ENCODE data around the gene CRTC3. TPM values are rescaled to one million over a fixed set of nuclear protein-coding genes. Genes with fewer than 3 reads are reported as not detected.
A peak's percentile ranks its signal among the peaks of the same experiment; 100 is the strongest.

CRTC3 gene
- total and polyA plus RNA-seq, 5 donors from 2014 or later: 27.5 to 110 (median 31.2) TPM

GRCh38 chr15:90638963-90639362 is 109.2 kb downstream of the CRTC3 start:
- DNase-seq (no peak), ATAC-seq (ENCODE audit: low read depth in 2 of 2) (no peak)
- H3K27me3 ChIP-seq (ENCODE audit: control insufficient read depth, insufficient read depth, low read length): no peaks in the 10 kb centered on the region
- Mint-ChIP-seq H3K4me1 (peaks cover 0 to 6% (median 1%) of the 10 kb centered on the region in 4 donors), H3K27ac (peak overlapping the region in 2 of 3 donors; percentile 5 to 82), H3K36me3 (peaks cover 40% of the 10 kb centered on the region), H3K27me3 (no peaks in the 10 kb centered on the region), H3K9me3 (peaks cover 0 to 2% (median 0%) of the 10 kb centered on the region in 7 donors), H3K4me3 (no peak overlapping the region)
- no peak overlapping the region for H3K27ac ChIP-seq (ENCODE audit: insufficient read depth, low read length, poor library complexity, severe bottlenecking)
- peaks cover 59% of the 10 kb centered on the region for H3K36me3 ChIP-seq (ENCODE audit: control insufficient read depth, insufficient read depth, low read length)
- no peaks in the 10 kb centered on the region for H3K9me3 ChIP-seq (ENCODE audit: control insufficient read depth in 2 of 2, low read length in 2 of 2)
- no peak overlapping the region for H3K4me3 ChIP-seq (ENCODE audit: low read depth, low read length)
- H3K4me1 ChIP-seq (ENCODE audit: control insufficient read depth, insufficient read depth, low read length, poor library complexity, severe bottlenecking): no peaks in the 10 kb centered on the region

DNA sequence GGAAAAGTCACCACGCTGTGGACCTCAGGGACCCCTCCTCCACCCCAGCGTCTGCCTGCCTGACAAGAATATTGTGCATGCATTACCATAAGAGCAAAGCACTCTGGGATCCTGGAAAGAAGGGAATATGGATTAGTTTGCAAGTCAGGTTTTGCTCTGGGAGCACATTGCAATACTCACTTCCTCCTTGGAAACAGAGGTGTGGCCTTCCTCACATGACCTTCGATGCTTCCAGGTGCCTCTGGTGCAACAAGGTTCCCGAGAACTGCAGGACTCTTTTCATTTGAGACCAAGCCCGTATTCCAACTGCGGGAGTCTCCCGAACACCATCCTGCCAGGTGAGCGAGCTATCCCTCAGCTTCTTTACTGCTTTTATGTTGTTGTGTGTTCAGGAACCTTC is 111.1 kb downstream of the CRTC3 start:
- DNase-seq (no peak), ATAC-seq (ENCODE audit: low read depth in 2 of 2) (no peak)
- Mint-ChIP-seq H3K27ac (peak overlapping the region in 1 of 3 donors; percentile 51), H3K9me3 (no peaks in the 10 kb centered on the region), H3K4me3 (peak overlapping the region in 1 of 4 donors; percentile 69), H3K27me3 (no peaks in the 10 kb centered on the region), H3K4me1 (peaks cover 0 to 10% (median 4%) of the 10 kb centered on the region in 4 donors), H3K36me3 (peaks cover 28% of the 10 kb centered on the region)
- Histone ChIP-seq H3K36me3 (ENCODE audit: control insufficient read depth, insufficient read depth, low read length) (peaks cover 46% of the 10 kb centered on the region), H3K9me3 (ENCODE audit: control insufficient read depth in 2 of 2, low read length in 2 of 2) (no peaks in the 10 kb centered on the region), H3K27me3 (ENCODE audit: control insufficient read depth, insufficient read depth, low read length) (no peaks in the 10 kb centered on the region), H3K4me3 (ENCODE audit: low read depth, low read length) (no peak overlapping the region), H3K4me1 (ENCODE audit: control insufficient read depth, insufficient read depth, low read length, poor library complexity, severe bottlenecking) (no peaks in the 10 kb centered on the region), H3K27ac (ENCODE audit: insufficient read depth, low read length, poor library complexity, severe bottlenecking) (no peak overlapping the region)

DNA sequence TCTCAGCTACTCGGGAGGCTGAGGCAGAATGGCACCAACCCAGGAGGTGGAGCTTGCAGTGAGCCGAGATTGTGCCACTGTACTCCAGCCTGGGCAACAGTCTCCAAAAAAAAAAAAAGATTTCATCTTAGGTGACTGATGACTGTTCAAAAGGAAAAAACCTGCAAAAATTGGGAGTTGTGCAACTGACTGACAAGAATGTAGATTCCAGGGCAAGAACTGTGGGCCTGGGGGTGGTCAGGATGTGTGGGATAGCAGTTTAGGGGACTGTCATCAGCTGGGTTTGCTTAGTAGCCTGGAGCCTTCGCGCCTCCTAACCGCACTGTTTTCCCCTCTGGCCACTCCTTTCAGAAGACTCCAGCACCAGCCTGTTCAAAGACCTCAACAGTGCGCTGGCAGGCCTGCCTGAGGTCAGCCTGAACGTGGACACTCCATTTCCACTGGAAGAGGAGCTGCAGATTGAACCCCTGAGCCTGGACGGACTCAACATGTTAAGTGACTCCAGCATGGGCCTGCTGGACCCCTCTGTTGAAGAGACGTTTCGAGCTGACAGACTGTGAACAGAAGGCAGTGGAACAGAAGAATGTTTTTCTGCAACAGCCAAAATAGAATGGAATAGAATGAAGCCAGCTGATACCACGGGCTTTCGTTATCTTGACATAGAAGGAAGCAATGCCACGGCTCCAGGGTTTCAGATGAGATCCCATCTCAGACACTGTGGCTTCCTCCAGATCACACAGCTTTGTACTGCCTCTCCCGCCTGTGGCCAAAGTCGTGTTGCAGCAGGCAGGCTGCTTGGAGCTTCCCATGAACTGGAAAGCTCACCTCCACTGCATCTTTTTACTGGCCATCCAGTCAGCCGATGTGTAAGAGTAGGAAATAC is 112.1 kb downstream of the CRTC3 start:
- no peak for DNase-seq
- Mint-ChIP-seq H3K27ac (no peak overlapping the region), H3K27me3 (no peaks in the 10 kb centered on the region), H3K9me3 (no peaks in the 10 kb centered on the region), H3K4me3 (no peak overlapping the region), H3K36me3 (peaks cover 28% of the 10 kb centered on the region), H3K4me1 (peaks cover 0 to 14% (median 5%) of the 10 kb centered on the region in 4 donors)
- Histone ChIP-seq H3K36me3 (ENCODE audit: control insufficient read depth, insufficient read depth, low read length) (peaks cover 46% of the 10 kb centered on the region), H3K4me1 (ENCODE audit: control insufficient read depth, insufficient read depth, low read length, poor library complexity, severe bottlenecking) (no peaks in the 10 kb centered on the region), H3K9me3 (ENCODE audit: control insufficient read depth in 2 of 2, low read length in 2 of 2) (no peaks in the 10 kb centered on the region), H3K27ac (ENCODE audit: insufficient read depth, low read length, poor library complexity, severe bottlenecking) (no peak overlapping the region), H3K27me3 (ENCODE audit: control insufficient read depth, insufficient read depth, low read length) (no peaks in the 10 kb centered on the region), H3K4me3 (ENCODE audit: low read depth, low read length) (no peak overlapping the region)
- no peak for ATAC-seq (ENCODE audit: low read depth in 2 of 2)

DNA sequence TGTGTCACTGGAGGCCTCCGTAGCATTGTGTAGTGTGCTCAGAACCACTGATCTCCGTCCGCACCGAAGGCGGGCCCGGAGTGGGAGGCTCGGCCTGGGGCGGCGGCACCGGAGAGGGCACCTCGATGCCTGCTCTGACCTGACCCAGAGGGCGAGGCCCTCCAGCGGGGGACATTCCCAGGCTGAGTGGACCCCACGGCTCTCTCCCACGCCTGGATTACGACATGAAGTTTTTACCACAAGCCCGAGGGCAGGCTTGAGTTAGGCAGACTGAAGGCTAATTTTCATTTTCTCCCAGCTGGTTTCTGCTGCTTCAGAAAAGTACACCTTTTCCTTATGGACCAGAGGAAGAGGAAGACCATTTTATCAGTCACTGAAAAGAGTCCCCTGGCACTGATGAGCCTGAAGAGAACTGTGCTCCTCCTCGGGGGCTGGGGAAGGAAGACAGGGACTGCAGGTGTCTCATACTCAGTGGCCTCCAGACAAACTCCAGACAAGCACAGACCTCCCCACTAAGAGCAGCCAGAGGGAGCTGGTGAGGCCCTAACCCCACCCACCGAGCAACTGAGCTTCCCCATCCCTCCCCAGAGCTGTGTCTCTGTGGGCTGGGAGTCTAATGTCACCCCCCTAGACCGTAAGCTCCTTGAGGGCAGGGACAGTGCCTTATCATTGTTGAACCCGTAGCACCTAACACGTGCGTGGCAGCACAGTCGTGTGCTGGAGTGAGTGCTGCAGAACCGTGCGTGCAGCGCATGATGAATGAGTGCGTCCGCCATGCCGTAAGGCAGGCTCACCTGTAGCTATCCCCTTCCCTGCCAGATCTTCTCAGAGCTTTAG is 113.0 kb downstream of the CRTC3 start:
- H3K4me1 Mint-ChIP-seq: peaks cover 0 to 14% (median 5%) of the 10 kb centered on the region in 4 donors
- H3K27ac Mint-ChIP-seq: no peak overlapping the region
- peaks cover 46% of the 10 kb centered on the region for H3K36me3 ChIP-seq (ENCODE audit: control insufficient read depth, insufficient read depth, low read length)
- H3K4me1 ChIP-seq (ENCODE audit: control insufficient read depth, insufficient read depth, low read length, poor library complexity, severe bottlenecking): no peaks in the 10 kb centered on the region
- DNase-seq (no peak), ATAC-seq (ENCODE audit: low read depth in 2 of 2) (no peak)
- no peak overlapping the region for H3K27ac ChIP-seq (ENCODE audit: insufficient read depth, low read length, poor library complexity, severe bottlenecking)
- H3K27me3 ChIP-seq (ENCODE audit: control insufficient read depth, insufficient read depth, low read length): no peaks in the 10 kb centered on the region
- no peak overlapping the region for H3K4me3 Mint-ChIP-seq
- H3K27me3 Mint-ChIP-seq: no peaks in the 10 kb centered on the region
- no peak overlapping the region for H3K4me3 ChIP-seq (ENCODE audit: low read depth, low read length)
- peaks cover 27% of the 10 kb centered on the region for H3K36me3 Mint-ChIP-seq
- H3K9me3 ChIP-seq (ENCODE audit: control insufficient read depth in 2 of 2, low read length in 2 of 2): no peaks in the 10 kb centered on the region
- no peaks in the 10 kb centered on the region for H3K9me3 Mint-ChIP-seq

DNA sequence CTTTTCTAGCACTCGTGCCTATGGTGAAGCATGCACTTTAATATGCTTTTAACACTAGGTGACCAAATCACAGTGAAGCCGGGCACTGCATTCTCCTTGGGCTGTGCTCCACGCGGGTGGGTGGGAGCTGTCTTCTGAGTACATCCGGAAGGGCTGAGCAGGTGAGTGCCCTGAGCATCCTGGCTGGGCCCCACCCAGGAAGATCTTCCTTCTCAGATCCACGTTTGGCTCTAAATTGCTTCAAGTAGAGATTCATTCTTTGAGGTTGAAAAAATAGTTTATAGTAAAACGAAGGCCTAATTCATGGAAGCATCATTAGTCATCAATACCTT is 113.5 kb downstream of the CRTC3 start:
- no peaks in the 10 kb centered on the region for H3K9me3 ChIP-seq (ENCODE audit: control insufficient read depth in 2 of 2, low read length in 2 of 2)
- Mint-ChIP-seq H3K36me3 (peaks cover 21% of the 10 kb centered on the region), H3K27me3 (peaks cover 3% of the 10 kb centered on the region), H3K4me3 (no peak overlapping the region), H3K27ac (no peak overlapping the region), H3K4me1 (peaks cover 4 to 18% (median 8%) of the 10 kb centered on the region in 4 donors), H3K9me3 (no peaks in the 10 kb centered on the region)
- H3K36me3 ChIP-seq (ENCODE audit: control insufficient read depth, insufficient read depth, low read length): peaks cover 41% of the 10 kb centered on the region
- DNase-seq: no peak
- no peak overlapping the region for H3K27ac ChIP-seq (ENCODE audit: insufficient read depth, low read length, poor library complexity, severe bottlenecking)
- H3K4me1 ChIP-seq (ENCODE audit: control insufficient read depth, insufficient read depth, low read length, poor library complexity, severe bottlenecking): peaks cover 6% of the 10 kb centered on the region
- no peak for ATAC-seq (ENCODE audit: low read depth in 2 of 2)
- H3K4me3 ChIP-seq (ENCODE audit: low read depth, low read length): no peak overlapping the region
- H3K27me3 ChIP-seq (ENCODE audit: control insufficient read depth, insufficient read depth, low read length): no peaks in the 10 kb centered on the region

DNA sequence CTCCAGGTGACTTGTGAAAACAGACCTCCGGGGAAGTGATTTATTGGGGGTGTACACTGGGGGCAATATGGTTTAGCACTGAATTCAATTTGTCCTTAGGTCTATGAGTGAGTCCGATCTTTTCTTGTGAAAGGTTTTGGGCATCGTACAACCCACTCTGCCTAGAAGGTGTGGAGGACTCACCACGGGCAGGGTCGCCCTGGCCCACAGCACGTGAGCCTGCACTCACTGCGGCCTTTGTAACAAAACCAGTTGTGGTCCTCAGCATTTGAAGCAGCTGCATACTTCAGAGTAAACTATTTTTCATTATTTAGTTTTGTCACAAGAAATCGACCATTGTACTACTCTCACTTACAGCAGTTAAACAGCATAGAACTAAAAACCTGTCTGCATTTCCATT is 114.8 kb downstream of the CRTC3 start:
- no peaks in the 10 kb centered on the region for H3K9me3 ChIP-seq (ENCODE audit: control insufficient read depth in 2 of 2, low read length in 2 of 2)
- H3K27ac ChIP-seq (ENCODE audit: insufficient read depth, low read length, poor library complexity, severe bottlenecking): no peak overlapping the region
- H3K36me3 ChIP-seq (ENCODE audit: control insufficient read depth, insufficient read depth, low read length): peaks cover 36% of the 10 kb centered on the region
- no peaks in the 10 kb centered on the region for H3K27me3 ChIP-seq (ENCODE audit: control insufficient read depth, insufficient read depth, low read length)
- peaks cover 8% of the 10 kb centered on the region for H3K27me3 Mint-ChIP-seq
- H3K4me3 Mint-ChIP-seq: peak overlapping the region in 1 of 4 donors; percentile 22
- H3K4me1 ChIP-seq (ENCODE audit: control insufficient read depth, insufficient read depth, low read length, poor library complexity, severe bottlenecking): peaks cover 12% of the 10 kb centered on the region
- ATAC-seq (ENCODE audit: low read depth in 2 of 2): no peak
- no peak overlapping the region for H3K4me3 ChIP-seq (ENCODE audit: low read depth, low read length)
- H3K4me1 Mint-ChIP-seq: peaks cover 8 to 25% (median 11%) of the 10 kb centered on the region in 4 donors
- no peaks in the 10 kb centered on the region for H3K9me3 Mint-ChIP-seq
- peaks cover 16% of the 10 kb centered on the region for H3K36me3 Mint-ChIP-seq
- H3K27ac Mint-ChIP-seq: peak overlapping the region in 2 of 3 donors; percentile 38 to 71
- DNase-seq: no peak

DNA sequence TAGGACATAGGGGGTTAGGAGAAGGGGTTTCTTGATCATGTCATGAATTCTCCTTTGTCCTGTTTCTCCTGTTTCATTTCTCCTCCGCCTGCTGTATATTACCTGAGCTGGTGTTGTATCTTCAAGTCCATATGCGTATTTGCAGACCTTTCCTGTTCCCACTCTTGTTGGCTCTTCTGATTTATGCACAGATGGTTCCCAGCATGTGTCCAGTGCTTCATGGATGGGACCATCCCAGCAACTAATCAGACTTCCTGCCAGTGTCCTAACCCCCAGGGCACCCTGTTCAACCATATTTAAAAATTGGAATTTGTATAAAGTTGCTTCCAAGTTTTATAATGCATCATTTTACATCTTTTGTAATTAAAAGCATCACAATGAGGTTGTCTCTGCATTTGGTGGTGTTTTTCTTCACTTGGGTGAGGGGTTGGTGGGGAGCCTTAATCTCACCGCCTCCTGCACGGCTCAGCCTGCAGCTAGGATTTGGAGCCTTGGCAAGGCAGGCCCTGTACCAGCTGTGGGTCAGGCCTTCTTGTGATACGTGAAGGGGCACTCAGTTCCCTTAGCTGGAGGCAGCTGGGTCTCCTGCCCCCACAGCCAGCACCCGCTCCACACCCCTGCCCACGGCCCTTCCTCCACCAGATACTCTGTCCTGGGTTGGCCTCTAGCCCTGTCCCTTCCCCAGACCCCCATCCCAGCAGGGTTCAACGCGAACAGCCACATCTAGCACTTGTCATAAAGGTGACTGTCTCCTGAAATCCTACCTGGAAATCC is 115.4 kb downstream of the CRTC3 start:
- H3K27ac Mint-ChIP-seq: peak overlapping the region; percentile 32 to 76 (median 71)
- no peak overlapping the region for H3K4me3 ChIP-seq (ENCODE audit: low read depth, low read length)
- DNase-seq (no peak), ATAC-seq (ENCODE audit: low read depth in 2 of 2) (no peak)
- H3K4me1 ChIP-seq (ENCODE audit: control insufficient read depth, insufficient read depth, low read length, poor library complexity, severe bottlenecking): peaks cover 12% of the 10 kb centered on the region
- H3K27ac ChIP-seq (ENCODE audit: insufficient read depth, low read length, poor library complexity, severe bottlenecking): no peak overlapping the region
- H3K36me3 ChIP-seq (ENCODE audit: control insufficient read depth, insufficient read depth, low read length): peaks cover 32% of the 10 kb centered on the region
- peak overlapping the region in 1 of 4 donors; percentile 22 for H3K4me3 Mint-ChIP-seq
- H3K9me3 Mint-ChIP-seq: no peaks in the 10 kb centered on the region
- peaks cover 8% of the 10 kb centered on the region for H3K27me3 Mint-ChIP-seq
- peaks cover 16% of the 10 kb centered on the region for H3K36me3 Mint-ChIP-seq
- H3K4me1 Mint-ChIP-seq: peaks cover 13 to 31% (median 17%) of the 10 kb centered on the region in 4 donors
- no peaks in the 10 kb centered on the region for H3K9me3 ChIP-seq (ENCODE audit: control insufficient read depth in 2 of 2, low read length in 2 of 2)
- no peaks in the 10 kb centered on the region for H3K27me3 ChIP-seq (ENCODE audit: control insufficient read depth, insufficient read depth, low read length)

Measured in CD4-positive, CD25-positive, alpha-beta regulatory T cell (primary cell).